ENCODE results near the gene HDHD3. TPM values are rescaled to one million over a fixed set of nuclear protein-coding genes. Genes with fewer than 3 reads are reported as not detected.
"Not testable (repeated sequence)": the region's sequence is repeated elsewhere in the genome, so short reads cannot be mapped to it uniquely, and the experiment has no call there.

The HDHD3 gene
- total RNA-seq, 1 donor from 2014 or later, result 17.8 TPM

DNA sequence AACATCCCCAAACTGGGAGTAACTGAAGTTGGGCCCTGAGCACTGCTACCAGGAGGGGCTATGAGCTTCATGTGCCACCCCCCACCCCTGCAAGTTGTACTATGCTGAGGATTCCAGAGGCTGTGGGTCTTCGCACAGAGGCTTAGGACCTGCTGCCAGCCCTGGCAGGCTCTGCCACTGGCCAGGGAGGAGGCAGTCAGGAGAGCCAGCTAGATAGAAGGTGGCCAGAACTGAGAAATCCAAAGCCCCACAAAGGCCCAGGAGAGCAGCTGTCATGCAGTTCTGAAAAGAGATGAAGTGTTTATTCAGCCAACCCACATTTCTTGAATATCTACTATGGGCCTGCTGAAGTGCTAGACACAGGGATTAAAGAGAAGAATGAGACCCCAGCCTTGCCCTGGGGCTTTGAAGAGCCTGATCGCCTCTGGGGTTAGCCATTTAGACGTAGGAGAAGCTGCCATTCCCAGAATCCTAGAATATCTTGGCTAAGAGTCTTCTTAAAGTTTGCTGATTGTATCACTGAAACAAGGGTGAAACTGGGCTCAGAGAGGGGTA, 22.9 kb upstream of the HDHD3 start:
- intact Hi-C loops (cut with micrococcal nuclease), result loop anchor here (2.0 kb wide), 2 partner anchors 23 to 59 kb away; partner anchors contain the start of genes HDHD3 and WDR31
- Mint-ChIP-seq H3K36me3 (ENCODE audit: low read depth) (no peaks in the 10 kb centered on the region), H3K27ac (peak overlapping the region; percentile 51), H3K4me1 (peaks cover 23% of the 10 kb centered on the region), H3K4me3 (peak overlapping the region; percentile 96), H3K9me3 (no peaks in the 10 kb centered on the region), H3K27me3 (no peaks in the 10 kb centered on the region)
- no peak for DNase-seq

DNA sequence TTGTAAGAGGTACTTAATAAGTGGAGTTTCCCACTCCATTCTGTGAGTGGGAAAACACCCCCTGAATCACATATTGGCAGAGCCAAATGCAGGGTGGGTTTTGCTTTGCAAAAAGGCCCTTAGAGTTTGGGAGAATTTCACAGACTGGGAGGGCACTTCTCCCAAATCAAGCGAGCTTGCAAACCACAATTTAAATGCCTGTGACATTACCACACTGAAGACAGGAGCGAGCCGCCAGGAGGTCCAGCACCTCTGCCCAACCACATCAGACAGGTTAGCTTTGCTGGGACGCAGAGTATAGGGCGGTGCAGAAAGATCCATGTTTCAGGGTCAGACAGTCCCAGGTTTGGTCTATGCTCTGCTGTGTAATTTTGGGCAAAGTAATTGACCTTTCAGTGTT, 22.0 kb upstream of the HDHD3 start:
- Mint-ChIP-seq H3K27me3 (no peaks in the 10 kb centered on the region), H3K9me3 (no peaks in the 10 kb centered on the region), H3K36me3 (ENCODE audit: low read depth) (no peaks in the 10 kb centered on the region), H3K4me1 (peaks cover 23% of the 10 kb centered on the region), H3K4me3 (peak overlapping the region; percentile 57), H3K27ac (no peak overlapping the region)
- intact Hi-C loops (cut with micrococcal nuclease), result no loop called here
- DNase-seq, result no peak

DNA sequence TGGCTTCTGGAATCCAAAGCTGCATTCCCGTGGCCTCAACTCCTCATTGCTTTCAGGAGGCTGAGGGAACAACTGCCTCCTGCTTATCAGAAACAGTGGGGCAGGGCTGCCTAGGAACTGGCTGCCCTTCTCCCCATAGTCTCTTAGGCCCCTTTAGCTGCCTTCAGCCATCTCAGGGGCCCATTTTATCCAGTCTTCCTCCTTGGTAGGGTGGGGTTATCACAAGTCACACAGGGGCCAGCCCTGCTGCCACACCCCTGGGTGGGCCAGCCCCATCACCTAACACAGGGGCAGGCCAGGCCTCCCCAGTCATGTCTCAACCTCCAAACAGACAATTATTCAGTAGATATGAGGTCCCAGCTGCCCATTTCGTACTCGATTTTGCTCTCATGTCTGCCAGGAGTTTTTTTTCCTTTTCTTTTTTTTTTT, 20.4 kb upstream of the HDHD3 start:
- Mint-ChIP-seq H3K4me3 (no peak overlapping the region), H3K36me3 (ENCODE audit: low read depth) (peaks cover 5% of the 10 kb centered on the region), H3K27ac (no peak overlapping the region), H3K9me3 (no peaks in the 10 kb centered on the region), H3K4me1 (peaks cover 23% of the 10 kb centered on the region), H3K27me3 (no peaks in the 10 kb centered on the region)
- intact Hi-C loops (cut with micrococcal nuclease), result no loop called here
- no peak for DNase-seq

DNA sequence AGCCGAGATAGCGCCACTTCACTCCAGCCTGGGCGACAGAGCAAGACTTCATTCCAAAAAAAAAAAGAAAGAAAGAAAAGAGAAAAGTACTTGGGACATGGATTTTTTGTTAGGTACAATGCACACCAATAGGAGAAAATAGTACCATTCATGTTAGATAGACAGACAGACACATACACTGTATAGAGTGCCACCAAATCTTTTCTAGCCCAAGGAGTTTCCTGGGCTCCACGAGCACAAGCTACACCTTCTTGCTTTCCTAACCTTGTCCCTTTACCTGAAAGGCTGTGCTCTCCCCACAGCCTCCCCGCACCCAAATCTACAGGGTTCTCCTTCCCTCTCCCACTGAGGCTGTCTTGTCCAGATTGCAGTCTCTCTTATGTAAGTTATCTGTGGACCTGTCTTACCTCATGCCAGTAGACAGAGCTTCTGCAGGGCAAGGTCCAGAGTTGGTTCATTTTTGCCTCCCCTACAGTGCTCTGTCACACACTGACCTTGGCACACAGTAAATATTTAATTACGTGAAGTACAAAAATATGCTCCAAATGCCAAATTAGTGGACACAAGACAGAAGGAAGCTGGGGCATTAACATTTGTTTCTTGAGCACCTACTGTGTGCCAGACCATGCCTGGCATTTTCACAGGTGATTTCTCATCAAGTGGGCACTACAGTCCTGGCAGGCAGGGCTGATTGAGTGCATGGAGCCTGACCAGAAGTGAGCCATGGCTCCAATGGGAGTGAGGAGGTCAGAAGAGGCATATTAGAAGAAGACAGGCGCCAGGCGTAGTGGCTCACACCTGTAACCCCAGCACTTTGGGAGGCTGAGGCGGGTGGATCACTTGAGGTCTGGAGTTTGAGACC, 18.4 kb upstream of the HDHD3 start:
- no peaks in the 10 kb centered on the region for H3K9me3 Mint-ChIP-seq
- intact Hi-C loops (cut with micrococcal nuclease), result no loop called here
- H3K36me3 Mint-ChIP-seq (ENCODE audit: low read depth), result peaks cover 6% of the 10 kb centered on the region
- no peak for DNase-seq
- H3K27ac Mint-ChIP-seq, result no peak overlapping the region
- H3K4me3 Mint-ChIP-seq, result no peak overlapping the region
- peaks cover 16% of the 10 kb centered on the region for H3K4me1 Mint-ChIP-seq
- H3K27me3 Mint-ChIP-seq, result no peaks in the 10 kb centered on the region

DNA sequence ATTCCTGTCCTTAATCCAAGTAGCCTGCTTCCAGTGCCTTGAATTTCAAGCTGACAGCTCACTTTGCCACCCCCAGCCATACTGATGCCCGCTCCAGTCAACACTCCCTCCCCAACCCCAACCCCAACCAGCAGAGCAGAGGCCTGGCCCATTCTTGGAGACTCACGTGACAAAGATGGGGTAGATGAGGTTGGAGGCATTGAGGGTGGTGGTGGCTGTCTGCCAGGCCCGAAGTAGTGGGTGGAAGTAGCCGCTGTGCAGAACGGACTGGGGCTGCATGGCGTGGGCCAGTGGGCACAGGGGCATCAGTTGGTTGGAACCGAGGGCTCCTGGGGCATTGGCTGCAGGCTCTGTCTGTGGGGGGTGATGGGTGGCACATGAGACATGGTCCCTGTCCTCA, 16.5 kb upstream of the HDHD3 start:
- intact Hi-C loops (cut with micrococcal nuclease), result no loop called here
- Mint-ChIP-seq H3K9me3 (no peaks in the 10 kb centered on the region), H3K27ac (no peak overlapping the region), H3K36me3 (ENCODE audit: low read depth) (peaks cover 14% of the 10 kb centered on the region), H3K4me3 (no peak overlapping the region), H3K4me1 (peaks cover 5% of the 10 kb centered on the region), H3K27me3 (no peaks in the 10 kb centered on the region)
- DNase-seq, result no peak

DNA sequence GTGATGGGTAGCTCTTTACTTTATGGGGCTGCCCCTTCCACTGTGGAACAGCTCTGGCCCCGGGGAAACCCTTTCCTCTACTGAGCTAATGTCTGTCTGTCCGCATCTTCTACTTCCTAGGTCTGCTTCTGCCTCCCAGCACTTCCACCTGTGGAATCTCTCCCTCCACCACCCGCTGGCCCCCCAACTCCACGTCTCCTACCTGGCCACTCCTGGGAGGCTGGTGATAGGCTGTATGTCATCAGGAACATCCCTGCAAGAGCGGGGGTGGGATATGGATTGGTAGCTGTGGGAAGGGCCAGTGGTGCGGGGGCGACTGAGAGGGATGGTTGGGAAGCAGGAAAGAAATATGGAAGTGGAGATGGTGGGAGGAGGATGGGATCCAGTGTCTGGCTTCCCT, 15.1 kb upstream of the HDHD3 start:
- Mint-ChIP-seq H3K4me1 (peaks cover 3% of the 10 kb centered on the region), H3K27ac (no peak overlapping the region), H3K9me3 (no peaks in the 10 kb centered on the region), H3K27me3 (no peaks in the 10 kb centered on the region), H3K4me3 (no peak overlapping the region), H3K36me3 (ENCODE audit: low read depth) (peaks cover 21% of the 10 kb centered on the region)
- DNase-seq, result no peak
- intact Hi-C loops (cut with micrococcal nuclease), result no loop called here

DNA sequence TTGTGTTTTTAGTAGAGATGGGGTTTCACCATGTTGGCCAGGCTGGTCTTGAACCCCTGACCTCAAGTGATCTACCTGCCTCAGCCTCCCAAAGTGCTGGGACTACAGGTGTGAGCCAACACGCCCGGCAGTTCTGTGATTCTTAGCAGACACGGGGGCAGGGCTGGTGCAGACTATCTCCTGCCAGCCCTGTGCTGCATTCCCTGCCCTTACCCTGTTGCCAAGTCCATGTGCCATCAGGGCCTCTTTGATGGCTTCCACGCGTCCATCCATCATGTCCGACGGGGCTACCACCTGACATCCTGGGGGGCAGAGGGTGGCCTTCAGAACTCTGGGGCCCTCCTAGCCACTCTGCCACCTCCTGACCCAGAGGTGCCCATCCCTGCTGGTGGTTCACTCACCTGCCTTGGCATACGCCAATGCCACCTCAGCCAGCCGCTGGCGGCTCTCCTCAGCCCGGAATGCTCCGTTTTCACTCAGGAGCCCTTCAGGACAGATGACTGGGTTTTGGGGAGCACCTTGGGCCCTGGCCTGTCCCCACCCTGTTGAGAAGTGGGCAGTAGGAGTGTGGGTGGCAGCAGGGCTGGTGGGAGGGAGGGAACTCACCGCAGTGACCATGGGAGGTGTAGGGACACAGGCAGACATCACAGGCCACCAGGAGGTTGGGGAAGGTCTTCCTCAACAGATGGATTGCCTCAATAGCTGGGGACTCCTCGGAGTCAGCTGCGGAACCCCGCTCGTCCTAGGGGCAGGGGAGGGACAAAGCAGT, 13.6 kb upstream of the HDHD3 start:
- Mint-ChIP-seq H3K27me3 (no peaks in the 10 kb centered on the region), H3K4me3 (no peak overlapping the region), H3K36me3 (ENCODE audit: low read depth) (peaks cover 26% of the 10 kb centered on the region), H3K9me3 (no peaks in the 10 kb centered on the region), H3K27ac (no peak overlapping the region), H3K4me1 (no peaks in the 10 kb centered on the region)
- no peak for DNase-seq
- intact Hi-C loops (cut with micrococcal nuclease), result no loop called here

DNA sequence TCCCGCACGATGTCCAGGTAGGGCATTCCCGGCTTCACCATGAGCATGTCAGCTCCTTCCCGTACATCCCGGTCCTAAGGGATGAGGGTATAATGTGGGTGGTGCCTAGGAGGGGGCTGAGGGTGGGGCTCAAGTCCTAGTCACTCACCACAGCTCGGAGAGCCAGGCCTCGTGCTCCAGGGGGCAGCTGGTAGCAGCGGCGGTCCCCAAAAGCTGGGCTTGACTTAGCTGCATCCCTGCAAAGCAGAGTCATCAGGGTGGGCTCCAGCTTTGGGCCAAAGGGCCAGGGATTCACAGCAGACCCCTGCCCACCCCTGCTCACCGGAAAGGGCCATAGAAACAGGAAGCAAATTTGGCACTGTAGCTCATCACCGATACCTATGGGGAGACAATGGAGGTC, 12.7 kb upstream of the HDHD3 start:
- Mint-ChIP-seq H3K4me1 (no peaks in the 10 kb centered on the region), H3K9me3 (no peaks in the 10 kb centered on the region), H3K27me3 (no peaks in the 10 kb centered on the region), H3K27ac (no peak overlapping the region), H3K4me3 (no peak overlapping the region), H3K36me3 (ENCODE audit: low read depth) (peaks cover 26% of the 10 kb centered on the region)
- intact Hi-C loops (cut with micrococcal nuclease), result no loop called here
- DNase-seq, result no peak

DNA sequence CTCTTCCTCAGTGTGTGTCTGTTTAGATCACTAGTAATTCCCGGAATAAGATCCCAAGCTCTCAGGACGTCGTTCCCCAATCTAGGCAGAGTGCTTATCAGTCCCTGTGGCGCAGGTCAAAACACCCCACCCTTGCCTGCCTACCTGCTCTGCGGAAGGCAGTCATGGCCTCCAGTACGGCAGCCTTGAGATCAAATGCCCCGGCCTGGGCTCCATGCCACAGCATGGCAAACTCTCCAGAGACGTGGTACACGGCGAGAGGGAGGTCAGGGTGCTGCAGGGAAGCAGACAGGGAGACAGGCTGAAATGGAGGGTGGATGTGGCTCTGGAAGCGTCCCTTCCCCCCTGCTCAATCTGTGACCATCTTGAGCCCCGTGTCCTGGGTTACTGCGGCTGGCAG, 12.0 kb upstream of the HDHD3 start:
- no peaks in the 10 kb centered on the region for H3K9me3 Mint-ChIP-seq
- H3K27me3 Mint-ChIP-seq, result no peaks in the 10 kb centered on the region
- no peak overlapping the region for H3K4me3 Mint-ChIP-seq
- DNase-seq, result no peak
- H3K36me3 Mint-ChIP-seq (ENCODE audit: low read depth), result peaks cover 26% of the 10 kb centered on the region
- no peaks in the 10 kb centered on the region for H3K4me1 Mint-ChIP-seq
- H3K27ac Mint-ChIP-seq, result no peak overlapping the region
- intact Hi-C loops (cut with micrococcal nuclease), result no loop called here

DNA sequence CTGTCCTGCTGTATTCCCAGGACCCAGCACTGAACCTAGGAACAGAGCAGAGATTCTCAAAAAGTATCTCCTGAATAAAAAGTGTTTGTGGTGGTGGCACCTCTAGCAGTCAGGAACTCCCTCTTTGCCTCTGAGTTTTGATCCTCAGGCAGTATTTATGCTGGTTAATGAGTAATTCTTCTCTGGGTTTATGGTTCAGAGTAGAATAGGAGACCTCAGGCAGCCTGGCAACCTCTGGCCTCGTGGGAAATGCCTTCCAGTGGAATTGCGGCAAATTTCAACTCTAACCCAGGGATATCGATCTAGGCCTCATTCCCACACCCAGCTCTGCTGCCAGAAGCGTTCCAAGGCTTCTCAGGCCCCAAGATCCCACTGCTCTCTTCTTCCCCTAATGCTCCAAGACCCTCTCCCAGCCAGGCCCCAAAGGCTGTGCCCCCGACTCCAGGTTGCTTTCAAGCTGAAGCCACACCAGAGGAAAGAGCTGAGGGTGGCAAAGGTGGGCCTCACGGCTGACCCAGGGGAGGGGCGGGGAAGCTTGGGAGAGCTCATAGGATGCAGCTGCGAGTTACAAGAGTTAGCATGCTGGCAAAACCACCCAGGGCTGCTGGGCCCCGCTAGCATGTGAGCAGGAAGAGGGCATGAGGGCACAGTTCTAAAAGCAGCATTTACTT, 10.9 kb upstream of the HDHD3 start:
- H3K9me3 Mint-ChIP-seq, result no peaks in the 10 kb centered on the region
- no peak for DNase-seq
- peaks cover 21% of the 10 kb centered on the region for H3K36me3 Mint-ChIP-seq (ENCODE audit: low read depth)
- no peak overlapping the region for H3K4me3 Mint-ChIP-seq
- H3K4me1 Mint-ChIP-seq, result no peaks in the 10 kb centered on the region
- no peak overlapping the region for H3K27ac Mint-ChIP-seq
- H3K27me3 Mint-ChIP-seq, result no peaks in the 10 kb centered on the region
- intact Hi-C loops (cut with micrococcal nuclease), result no loop called here

DNA sequence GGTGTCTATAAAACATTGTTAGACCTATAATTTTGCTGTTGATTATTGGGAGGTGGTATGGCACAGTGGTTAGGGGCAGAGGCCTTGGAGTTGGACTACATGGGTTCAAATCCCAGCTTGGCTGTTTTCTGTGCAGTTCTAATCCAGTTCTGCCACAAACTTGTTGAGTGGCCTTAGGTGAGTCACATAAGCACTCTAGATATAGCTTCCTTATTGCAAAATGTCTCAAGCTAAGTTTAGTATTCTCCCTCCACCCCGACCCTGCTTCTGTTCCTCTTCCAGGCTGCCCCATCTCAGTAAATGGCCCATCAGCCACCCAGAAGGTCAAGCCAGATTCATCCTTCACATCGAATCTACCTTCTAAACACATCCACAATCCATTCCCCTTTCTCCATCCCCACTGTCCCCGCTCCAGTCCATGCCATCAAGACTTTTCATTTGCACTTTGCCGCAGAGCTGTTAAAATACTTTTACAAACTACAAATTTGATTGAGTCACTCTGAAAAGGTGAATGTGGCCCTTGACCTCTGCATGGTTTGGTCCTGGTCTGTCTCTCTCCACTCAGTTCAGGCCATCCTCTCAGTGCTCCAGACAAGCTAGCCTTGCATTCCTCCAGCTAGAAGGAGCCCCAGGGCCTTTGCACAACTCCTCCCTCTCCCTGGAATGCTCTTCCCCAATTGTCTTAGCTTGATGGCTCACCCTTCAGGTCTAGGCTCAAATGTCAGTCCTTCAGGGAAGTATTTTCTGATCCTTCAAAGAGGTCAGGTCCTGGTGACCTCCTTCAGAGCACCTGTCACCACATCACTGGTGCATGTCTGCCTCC, 10.0 kb upstream of the HDHD3 start:
- Mint-ChIP-seq H3K9me3 (no peaks in the 10 kb centered on the region), H3K4me1 (no peaks in the 10 kb centered on the region), H3K27me3 (no peaks in the 10 kb centered on the region), H3K36me3 (ENCODE audit: low read depth) (peaks cover 21% of the 10 kb centered on the region), H3K27ac (no peak overlapping the region), H3K4me3 (no peak overlapping the region)
- intact Hi-C loops (cut with micrococcal nuclease), result no loop called here
- DNase-seq, result no peak

DNA sequence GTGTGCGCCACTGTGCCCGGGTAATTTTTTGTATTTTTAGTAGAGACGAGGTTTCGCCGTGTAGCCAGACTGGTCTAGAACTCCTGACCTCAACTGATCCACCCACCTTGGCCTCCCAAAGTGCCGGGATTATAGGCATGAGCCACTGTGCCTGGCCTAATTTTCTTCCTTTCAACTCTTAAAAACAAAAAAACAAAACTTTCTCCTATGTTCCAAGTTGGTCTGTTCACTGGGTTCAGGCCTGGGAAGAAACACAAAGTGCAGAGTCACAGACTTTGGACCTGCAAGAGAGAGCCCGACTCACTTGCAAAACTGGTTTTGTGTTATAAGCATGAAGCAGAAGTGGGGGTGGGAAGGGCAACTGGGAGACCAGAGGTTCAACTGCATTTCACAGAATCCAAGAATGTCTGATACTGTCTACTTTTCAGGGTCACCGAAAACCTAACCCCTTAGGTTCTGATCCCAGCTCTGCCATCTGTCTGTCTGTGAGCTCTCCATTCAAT, 5.2 kb upstream of the HDHD3 start:
- H3K4me1 Mint-ChIP-seq, result peaks cover 5% of the 10 kb centered on the region
- H3K9me3 Mint-ChIP-seq, result no peaks in the 10 kb centered on the region
- intact Hi-C loops (cut with micrococcal nuclease), result no loop called here
- H3K4me3 Mint-ChIP-seq, result no peak overlapping the region
- DNase-seq, result no peak
- no peak overlapping the region for H3K27ac Mint-ChIP-seq
- peaks cover 5% of the 10 kb centered on the region for H3K36me3 Mint-ChIP-seq (ENCODE audit: low read depth)
- no peaks in the 10 kb centered on the region for H3K27me3 Mint-ChIP-seq

DNA sequence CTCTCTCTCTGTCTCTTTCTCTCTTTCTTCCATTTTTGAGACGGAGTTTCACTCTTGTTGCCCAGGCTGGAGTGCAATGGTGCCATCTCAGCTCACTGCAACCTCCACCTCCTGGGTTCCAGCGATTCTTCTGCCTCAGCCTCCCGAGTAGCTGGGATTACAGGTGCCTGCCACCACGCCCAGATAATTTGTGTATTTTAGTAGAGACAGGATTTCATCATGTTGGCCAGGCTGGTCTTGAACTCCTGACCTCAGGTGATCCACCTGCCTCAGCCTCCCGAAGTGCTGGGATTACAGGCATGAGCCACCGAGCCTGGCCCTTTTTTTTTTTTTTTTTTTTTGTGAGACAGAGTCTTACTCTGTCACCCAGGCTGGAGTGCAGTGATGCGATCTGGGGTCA, 4.7 kb upstream of the HDHD3 start:
- DNase-seq; H3K9me3 Mint-ChIP-seq; H3K27ac Mint-ChIP-seq; H3K4me1 Mint-ChIP-seq; H3K27me3 Mint-ChIP-seq; H3K36me3 Mint-ChIP-seq (ENCODE audit: low read depth); H3K4me3 Mint-ChIP-seq; intact Hi-C loops (cut with micrococcal nuclease): not testable (repeated sequence)

Measured in activated CD4-positive, alpha-beta T cell treated with anti-CD3 and anti-CD28 coated beads, Interleukin-2, amount 10 ng/mL, durations not matched to agents 24 days and 14 days (primary cell).